ENCODE data around the gene PARVB.

DNA sequence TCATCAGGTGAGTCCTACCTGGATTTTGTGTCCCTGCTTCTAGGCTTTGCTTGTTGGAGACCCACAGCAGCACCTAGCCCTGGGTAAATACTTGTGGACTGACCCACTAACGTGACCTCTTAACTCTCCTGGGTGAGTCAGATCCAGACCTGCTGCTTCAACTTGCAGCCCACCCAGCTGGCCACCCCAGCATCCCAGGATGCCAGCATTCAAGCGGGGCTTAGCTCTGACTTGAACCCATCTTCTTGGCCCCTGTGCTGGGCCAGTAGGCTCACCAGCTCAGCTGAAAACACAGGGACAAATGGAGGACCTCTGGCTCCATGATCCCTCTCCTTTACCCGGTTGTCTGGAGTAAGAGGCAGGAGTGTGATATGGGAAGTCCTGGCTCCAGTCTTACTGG is 190.1 kb downstream of the PARVB start:
- TF ChIP-seq, protein P1, sequence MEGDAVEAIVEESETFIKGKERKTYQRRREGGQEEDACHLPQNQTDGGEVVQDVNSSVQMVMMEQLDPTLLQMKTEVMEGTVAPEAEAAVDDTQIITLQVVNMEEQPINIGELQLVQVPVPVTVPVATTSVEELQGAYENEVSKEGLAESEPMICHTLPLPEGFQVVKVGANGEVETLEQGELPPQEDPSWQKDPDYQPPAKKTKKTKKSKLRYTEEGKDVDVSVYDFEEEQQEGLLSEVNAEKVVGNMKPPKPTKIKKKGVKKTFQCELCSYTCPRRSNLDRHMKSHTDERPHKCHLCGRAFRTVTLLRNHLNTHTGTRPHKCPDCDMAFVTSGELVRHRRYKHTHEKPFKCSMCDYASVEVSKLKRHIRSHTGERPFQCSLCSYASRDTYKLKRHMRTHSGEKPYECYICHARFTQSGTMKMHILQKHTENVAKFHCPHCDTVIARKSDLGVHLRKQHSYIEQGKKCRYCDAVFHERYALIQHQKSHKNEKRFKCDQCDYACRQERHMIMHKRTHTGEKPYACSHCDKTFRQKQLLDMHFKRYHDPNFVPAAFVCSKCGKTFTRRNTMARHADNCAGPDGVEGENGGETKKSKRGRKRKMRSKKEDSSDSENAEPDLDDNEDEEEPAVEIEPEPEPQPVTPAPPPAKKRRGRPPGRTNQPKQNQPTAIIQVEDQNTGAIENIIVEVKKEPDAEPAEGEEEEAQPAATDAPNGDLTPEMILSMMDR (IDR thresholded peaks at IDR 0.05 in 4 of 5, conservative IDR thresholded peaks at IDR 0.05 in 1 of 5) = no peak
- no peak for TF ChIP-seq POLR2A (IDR thresholded peaks at IDR 0.05)

All from gastrocnemius medialis (tissue), 4 donors.